SKM-1 (cell line): Measurements from ENCODE around the gene LIMS2.

Experiments
- DNase-seq: peaks from one replicate; lab custom pipeline; 2025; ENCODE audit not compliant: unreplicated experiment; lab: John Stamatoyannopoulos, UW

LIMS2 gene

GRCh38 chr2:127608061-127609030 lies 67.0 kb downstream of the LIMS2 start:
- no peak for DNase-seq

DNA sequence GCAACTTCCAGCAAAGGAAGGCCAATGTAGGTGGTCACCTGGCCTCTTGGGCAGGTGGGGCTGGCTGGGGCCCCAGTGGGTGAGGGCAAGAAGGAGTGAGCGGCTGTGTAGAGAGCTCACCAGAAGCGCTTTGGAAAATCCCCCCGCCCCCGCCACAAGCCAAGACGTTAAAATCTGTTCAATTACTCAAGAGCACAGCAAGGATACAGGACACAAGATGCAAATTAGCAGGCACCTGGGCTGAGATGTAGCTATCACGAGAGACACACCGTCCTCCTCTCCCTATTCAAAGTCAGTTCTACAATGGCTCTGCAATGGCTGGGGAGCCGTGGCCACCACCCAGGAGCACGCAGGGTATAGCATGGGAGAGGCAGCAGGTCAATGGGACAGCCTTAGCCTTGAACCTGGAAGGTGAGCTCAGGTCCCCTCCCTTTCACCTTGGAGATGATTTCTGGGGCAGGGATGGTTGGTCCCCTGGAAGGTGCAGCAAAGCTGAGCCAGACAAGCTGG lies 67.9 kb downstream of the LIMS2 start:
- DNase-seq: no peak

DNA sequence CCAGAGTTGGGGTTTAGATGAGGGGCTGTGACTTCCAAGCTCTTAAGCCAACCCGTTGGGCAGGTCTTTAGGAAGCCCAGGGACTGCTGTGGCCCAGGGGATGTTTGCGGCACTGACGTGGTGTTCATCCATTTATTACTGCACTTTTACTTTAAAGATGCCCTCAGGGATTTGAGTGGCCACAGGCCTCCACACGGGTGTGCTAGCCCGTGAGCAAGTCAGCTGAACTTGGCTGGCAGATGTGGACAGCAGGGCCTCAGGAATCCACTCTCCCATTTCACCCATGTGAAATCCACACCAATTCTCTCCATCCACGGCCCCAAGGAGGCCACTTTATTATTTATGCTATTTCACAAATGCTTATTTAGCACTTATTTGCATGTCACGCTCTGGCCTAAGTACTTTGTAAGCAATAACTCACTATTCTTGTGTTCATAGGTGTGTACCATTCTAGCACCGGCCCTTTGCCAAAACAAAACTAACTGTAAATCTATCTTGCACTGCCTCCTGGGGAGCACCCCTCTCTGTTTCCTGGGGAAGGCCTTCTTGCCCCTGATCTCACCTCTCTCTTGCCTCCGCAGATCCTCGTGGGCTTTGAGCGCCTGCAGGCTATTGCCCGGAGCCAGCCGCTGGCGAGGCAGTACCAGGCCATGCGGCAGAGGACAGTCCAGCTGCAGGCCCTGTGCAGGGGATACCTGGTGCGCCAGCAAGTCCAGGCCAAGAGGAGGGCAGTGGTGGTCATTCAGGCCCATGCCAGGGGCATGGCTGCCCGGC lies 68.5 kb downstream of the LIMS2 start:
- DNase-seq: no peak

DNA sequence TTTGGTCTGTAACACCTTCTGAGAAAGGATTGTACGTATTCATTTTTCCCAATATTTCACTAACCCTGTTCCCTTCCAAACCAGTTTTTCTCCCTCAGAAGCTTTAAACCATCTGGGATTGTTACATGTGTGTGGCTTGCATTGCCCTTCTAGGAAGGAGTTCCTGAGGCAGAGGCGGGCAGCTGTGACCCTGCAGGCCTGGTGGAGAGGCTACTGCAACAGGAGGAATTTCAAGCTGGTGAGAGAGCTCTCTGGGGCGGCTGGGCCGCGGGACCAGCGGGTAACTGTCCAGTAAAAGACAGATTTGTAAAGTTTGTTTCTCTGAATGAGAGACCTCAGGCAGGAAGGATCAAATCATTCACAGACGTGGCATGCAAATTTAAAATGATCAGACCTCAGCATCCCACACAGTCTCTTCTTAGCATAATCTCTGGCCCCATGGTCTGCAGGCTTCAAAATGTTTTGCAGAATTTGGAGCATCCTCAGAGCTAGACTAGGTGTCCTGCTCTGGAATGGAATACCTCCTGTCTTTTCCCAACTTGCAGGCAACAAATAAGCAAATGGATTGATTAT lies 69.6 kb downstream of the LIMS2 start:
- no peak for DNase-seq

DNA sequence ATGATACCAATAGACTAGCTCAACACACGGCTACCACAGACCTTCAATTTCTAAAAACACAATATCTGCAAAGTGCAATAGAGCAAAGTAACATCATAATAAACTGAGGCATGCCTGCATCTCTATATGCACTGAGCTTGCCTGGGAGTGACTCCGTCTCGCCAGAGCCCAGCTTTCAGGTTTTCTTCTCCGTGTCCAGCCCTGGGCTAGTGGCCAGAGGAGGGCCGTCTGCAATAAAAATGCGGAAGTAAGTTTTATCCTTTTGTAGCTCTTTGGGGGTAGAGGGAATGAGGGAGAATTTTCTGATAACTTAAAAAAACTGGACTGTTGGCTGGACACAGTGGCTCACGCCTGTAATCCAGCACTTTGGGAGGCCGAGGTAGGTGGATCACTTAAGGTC lies 70.3 kb downstream of the LIMS2 start:
- DNase-seq: no peak

DNA sequence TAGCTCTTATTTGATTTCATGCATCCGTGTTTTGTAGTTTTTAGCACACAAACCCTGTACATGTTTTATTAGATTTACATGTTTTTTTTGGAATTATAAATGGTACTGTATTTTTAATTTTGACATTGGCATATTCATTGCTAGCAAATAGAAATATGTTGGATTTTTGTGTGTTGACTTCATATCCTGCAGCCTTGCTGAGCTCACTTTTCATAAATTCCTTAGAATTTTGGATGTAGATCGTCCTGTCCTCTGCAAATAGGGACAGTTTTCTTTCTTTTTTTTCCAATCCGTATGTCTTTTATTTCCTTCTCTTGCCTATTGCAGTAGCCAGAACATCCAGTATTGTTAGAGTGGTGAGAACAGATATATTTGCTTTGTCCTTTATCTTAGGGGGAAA lies 76.1 kb downstream of the LIMS2 start:
- no peak for DNase-seq

DNA sequence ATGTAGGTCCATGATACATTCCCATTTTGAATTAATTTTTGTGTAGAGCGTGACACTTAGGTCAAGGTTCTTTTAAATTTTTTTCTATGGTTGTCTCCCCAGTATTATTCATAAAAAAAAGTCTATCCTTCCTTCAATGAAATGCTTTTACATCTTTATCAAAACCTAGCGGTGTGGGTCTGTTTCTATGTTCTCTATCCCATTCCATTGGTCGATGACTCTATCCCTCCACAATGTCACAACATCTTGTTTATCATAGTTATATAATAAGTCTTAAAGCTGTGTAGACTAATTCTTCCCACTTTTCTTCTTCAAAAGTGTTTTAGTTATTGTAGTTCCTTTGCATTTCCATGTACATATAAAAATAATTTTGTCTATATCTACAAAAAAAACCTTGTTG lies 76.6 kb downstream of the LIMS2 start:
- no peak for DNase-seq

DNA sequence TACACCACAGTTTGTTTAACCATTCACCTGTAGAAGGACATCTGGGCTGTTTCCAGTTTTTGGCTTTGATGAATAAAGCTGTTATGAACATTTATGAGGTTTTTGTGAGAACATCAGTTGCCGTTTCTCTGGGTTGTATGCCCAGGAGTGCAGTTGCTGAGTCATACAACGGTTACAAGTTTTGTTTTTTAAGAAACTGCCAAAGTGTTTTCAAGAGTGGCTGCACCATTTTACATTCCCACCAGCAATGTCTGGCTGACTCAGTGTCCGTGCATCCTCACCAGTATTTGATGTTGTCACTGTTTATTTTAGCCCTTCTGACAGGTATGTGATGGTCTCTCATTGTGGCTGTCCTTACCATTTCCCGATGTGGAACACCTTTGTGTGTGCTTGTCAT lies 77.3 kb downstream of the LIMS2 start:
- DNase-seq: no peak

DNA sequence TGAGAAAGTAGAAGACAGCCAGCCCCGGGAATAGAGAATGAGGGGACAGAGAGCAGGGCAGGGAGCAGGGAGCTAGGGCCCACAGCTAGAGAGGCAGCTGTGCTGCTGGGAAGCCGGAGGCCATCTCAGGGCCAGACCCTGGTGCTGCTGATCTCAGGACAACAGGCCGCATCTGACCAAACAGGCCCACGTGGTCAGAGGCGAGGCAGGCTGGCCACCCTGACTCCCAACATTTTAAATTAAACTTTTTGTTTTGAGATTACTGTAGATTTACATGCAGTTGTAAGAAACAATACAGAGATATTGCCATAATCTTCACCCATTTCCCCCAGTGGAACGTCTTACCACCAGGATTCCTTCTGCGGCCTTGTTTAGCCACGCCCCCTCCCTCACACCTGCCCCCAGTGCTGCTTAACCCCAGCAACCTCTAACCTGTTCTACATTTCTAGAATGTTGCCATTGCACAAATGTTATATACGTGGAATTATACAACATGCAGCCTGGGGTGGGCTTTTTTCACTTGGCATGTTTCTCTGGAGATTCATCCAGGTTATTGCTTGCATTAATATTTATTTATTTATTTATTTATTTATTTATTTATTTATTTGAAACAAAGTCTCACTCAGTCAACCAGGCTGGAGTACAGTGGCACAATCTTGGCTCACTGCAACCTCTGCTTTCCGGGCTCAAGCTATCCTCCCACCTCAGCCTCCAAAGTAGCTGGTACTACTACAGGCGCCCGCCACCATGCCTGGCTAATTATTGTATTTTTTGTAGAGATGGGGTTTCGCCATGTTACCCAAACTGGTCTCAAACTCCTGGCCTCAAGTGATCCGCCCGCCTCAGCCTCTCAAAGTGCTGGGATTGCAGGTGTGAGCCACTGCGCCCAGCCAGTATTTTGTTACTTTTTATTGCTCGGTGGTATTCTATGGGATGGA lies 78.0 kb downstream of the LIMS2 start:
- no peak for DNase-seq

GRCh38 chr2:127596311-127597045 lies 78.9 kb downstream of the LIMS2 start:
- no peak for DNase-seq

- DNase-seq: no peak
Measured at GRCh38 chr2:127594116-127594591, 81.2 kb downstream of the LIMS2 start.

GRCh38 chr2:127593228-127594115 lies 81.9 kb downstream of the LIMS2 start:
- DNase-seq: no peak

- DNase-seq: no peak
Measured at GRCh38 chr2:127592761-127593227, 82.5 kb downstream of the LIMS2 start.

GRCh38 chr2:127591221-127591923 lies 84.0 kb downstream of the LIMS2 start:
- no peak for DNase-seq

DNA sequence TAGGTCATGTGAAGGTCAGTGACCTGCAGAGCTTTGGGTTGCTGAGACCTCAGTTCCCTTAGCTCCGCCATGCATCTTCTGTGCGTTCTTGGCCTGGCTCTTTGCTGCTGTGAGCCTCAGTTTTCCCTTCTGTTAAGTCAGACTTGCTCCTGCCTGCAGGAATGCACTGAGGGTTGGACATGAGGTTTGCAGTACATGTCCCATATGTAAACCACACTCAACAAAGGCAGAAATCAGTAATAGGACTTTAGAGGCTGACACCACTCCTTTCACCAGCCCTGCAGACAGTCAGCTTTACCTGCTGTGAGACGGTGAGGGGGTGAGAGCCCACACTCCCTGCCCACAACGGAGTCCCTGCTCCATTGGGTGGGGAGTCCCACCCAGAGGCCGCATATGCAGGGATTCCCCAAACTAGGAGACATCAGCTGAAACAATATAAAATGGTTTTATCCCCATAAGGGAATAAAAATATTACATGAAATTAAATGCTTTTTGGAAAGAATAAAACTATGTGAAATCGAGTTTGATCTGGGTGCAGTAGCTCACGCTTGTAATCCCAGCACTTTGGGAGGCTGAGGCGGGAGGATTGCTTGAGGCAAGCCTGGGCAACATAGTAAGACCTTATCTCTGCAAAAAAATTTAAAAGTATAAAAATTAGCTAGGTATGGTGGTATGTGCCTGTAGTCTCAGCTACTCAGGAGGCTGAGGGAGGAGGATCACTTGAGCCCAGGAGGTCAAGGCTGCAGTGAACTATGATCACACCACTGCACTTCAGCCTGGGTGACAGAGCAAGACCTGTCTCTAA lies 84.7 kb downstream of the LIMS2 start:
- no peak for DNase-seq

GRCh38 chr2:127589841-127590240 lies 85.5 kb downstream of the LIMS2 start:
- no peak for DNase-seq

DNA sequence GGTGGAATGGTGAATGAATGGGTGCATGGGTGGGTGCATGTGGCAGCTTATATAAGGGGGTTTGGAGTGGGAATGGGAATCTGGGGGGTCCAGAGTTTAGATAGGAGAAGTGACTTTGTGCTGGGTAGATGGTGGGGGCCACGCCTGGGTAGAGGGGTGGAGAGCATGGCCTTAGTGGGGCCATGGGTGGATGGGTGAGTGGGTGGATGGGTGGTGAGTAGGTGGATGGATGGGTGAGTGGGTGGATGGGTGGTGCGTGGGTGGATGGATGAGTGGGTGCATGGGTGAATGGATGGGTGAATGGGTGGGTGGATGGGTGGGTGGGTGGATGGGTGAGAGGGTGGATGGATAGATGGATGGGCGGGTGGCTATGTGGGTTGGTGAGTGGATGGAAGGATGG lies 86.0 kb downstream of the LIMS2 start:
- no peak for DNase-seq
